K562 (cell line): ENCODE results near the gene TBC1D7. TPM values are rescaled to one million over a fixed set of nuclear protein-coding genes. Genes with fewer than 3 reads are reported as not detected.

ENCODE experiments used
- CBX5 ChIP-seq: IDR thresholded peaks from 2 replicates; pipeline ENCODE4 v1.6.1; 2014; ENCODE audit warnings: low read depth, borderline replicate concordance
- CXXC5 ChIP-seq: fragments of 250-450 bp; sonication (Bioruptor Pico); IDR thresholded peaks from 2 replicates; pipeline ENCODE4 v1.8.0; 2022; ENCODE audit warnings: inconsistent platforms, mild to moderate bottlenecking, moderate library complexity
- EWSR1 ChIP-seq: fragments of 450-650 bp; IDR thresholded peaks from 2 replicates; pipeline ENCODE4 v1.6.1; 2018; ENCODE audit warnings: borderline replicate concordance, mild to moderate bottlenecking, low read depth, moderate library complexity; ENCODE audit not compliant: partially characterized antibody
- GTF2A2 ChIP-seq: IDR thresholded peaks from 2 replicates; pipeline ENCODE4 v1.6.1; 2016; ENCODE audit warnings: mild to moderate bottlenecking, missing genetic modification characterization, missing compliant biosample characterization
- IRF1 ChIP-seq: sonication (generic); formaldehyde crosslinking; IDR thresholded peaks from 2 replicates; pipeline ENCODE4 v1.8.0; 2022; ENCODE audit warnings: missing genetic modification reagents, mild to moderate bottlenecking, borderline replicate concordance
- PURB ChIP-seq: sonication (generic); formaldehyde crosslinking; IDR thresholded peaks from 2 replicates; pipeline ENCODE4 v1.9.0; 2021; ENCODE audit warnings: low read depth, mild to moderate bottlenecking, missing genetic modification reagents
- RBFOX2 ChIP-seq: fragments of 200-400 bp; formaldehyde crosslinking; IDR thresholded peaks from 2 replicates; pipeline ENCODE4 v1.6.1; 2017; ENCODE audit warnings: low read depth, mild to moderate bottlenecking, low read length, moderate library complexity
- SMARCA5 ChIP-seq: fragments of 450-650 bp; IDR thresholded peaks from 2 replicates; pipeline ENCODE4 v1.6.1; 2016
- UBTF ChIP-seq, 2 experiments: IDR thresholded peaks; 2 replicates each; pipeline ENCODE4 v1.6.1; 2012; ENCODE audit warnings: improper control_type of control experiment in 2 of 2, low read depth in 2 of 2, low read length in 2 of 2, borderline replicate concordance in 1 of 2
- ZBTB40 ChIP-seq, 2 experiments: fragments of 450-650 bp in 1 of 2; sonication (generic) in 1 of 2; formaldehyde crosslinking in 1 of 2; IDR thresholded peaks; 2 replicates each; pipeline versions ENCODE4 v1.7.1 to v1.9.0; 2016 to 2022; ENCODE audit warnings: inconsistent platforms in 1 of 2, mild to moderate bottlenecking in 1 of 2, missing genetic modification reagents in 1 of 2
- ZNF444 ChIP-seq: fragments of 250-450 bp; sonication (Bioruptor Pico); IDR thresholded peaks from 2 replicates; pipeline ENCODE4 v1.4.0; 2020; ENCODE audit warnings: mild to moderate bottlenecking, moderate library complexity
- ZNF717 ChIP-seq: fragments of 250-450 bp; sonication (Bioruptor Pico); IDR thresholded peaks from 2 replicates; pipeline ENCODE4 v1.5.0; 2021
- ZNF785 ChIP-seq: fragments of 250-450 bp; sonication (Bioruptor Pico); IDR thresholded peaks from 2 replicates; pipeline ENCODE4 v1.4.0; 2020; ENCODE audit warnings: mild to moderate bottlenecking
- polyA plus RNA-seq, 8 experiments: library from polyadenylated mRNA; depleted of rRNA in 4 of 8; stranded (reverse) in 5 of 8; unstranded in 3 of 8; fragments of >200 nt; fragmentation: Nextera tagmentation in 2 of 8; fragmentation: Illumina TruSeq in 1 of 8; extraction: Ambion mirVana in 2 of 8; extraction: Trizol in 1 of 8; gene quantifications; 2 replicates each; pipeline versions ENCODE4 v1.2.1 to v1.2.3, GENCODE V29; 2011 to 2014; ENCODE audit warnings: inconsistent platforms in 1 of 8, missing spikeins in 1 of 8
- total RNA-seq, 7 experiments: library from RNA; depleted of rRNA in 6 of 7; stranded (reverse); fragments of >200 nt in 6 of 7; fragmentation: Illumina TruSeq in 2 of 7; extraction: Trizol in 2 of 7; gene quantifications; 2 replicates each; pipeline versions ENCODE4 v1.2.1 to v1.2.3, GENCODE V29; 2011 to 2021; ENCODE audit warnings: low replicate concordance in 1 of 7
- TF ChIP-seq, protein P1 (sequence below): fragments of 250-450 bp; sonication (Bioruptor Pico); IDR thresholded peaks from 2 replicates; pipeline ENCODE4 v1.5.1; 2021; ENCODE audit warnings: mild to moderate bottlenecking

The TBC1D7 gene
- total and polyA plus RNA-seq, 9 of the 15 experiments (the other 6 are each of a cell fraction or from before 2014, with no cell fraction given) = 49.4 to 107 (median 61.1) TPM

DNA sequence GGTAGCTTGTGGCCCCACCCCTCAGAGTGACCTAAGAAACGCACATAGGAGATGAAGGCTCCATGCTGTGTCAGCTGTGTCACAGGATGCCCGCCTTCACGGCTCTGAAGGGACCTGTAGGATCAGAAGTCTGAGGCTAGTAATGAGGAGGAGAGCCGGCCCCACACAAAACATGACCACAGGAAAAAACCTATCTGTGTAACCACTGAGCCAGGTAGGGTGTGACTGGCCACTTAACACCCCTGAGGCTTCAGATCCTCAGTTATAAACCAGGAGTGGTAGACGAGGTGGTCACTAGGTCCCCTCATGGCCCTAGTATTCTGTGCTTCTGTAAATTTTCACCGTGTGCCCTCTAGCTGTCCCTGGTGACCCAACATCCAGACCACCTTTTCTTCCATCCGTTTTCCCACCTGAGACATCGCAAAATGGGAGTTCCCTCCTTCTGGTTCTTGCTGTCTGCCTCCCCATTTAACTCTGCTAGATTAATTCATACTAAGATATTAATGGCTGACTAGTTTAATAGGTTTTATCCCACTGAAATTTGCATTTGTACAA, 52.8 kb downstream of the TBC1D7 start (continued):
- TF ChIP-seq ZBTB40 (IDR thresholded peaks at IDR 0.05) (peak; percentile 21; the same call in 1 of the 2 replicates), ZBTB40 (CRISPR knock-in tag; IDR thresholded peaks at IDR 0.05) (no peak), RBFOX2 (no peak), IRF1 (CRISPR knock-in tag) (no peak), ZNF444 (CRISPR knock-in tag) (no peak), SMARCA5 (no peak), CXXC5 (CRISPR knock-in tag) (no peak), ZNF785 (CRISPR knock-in tag) (no peak), GTF2A2 (tag) (no peak; the same call in 1 of the 2 replicates), CBX5 (no peak), UBTF (IDR thresholded peaks at IDR 0.05; ENCODE audit: borderline replicate concordance in 1 of 2, low read depth in 2 of 2, low read length in 2 of 2) (no peak), ZNF717 (no peak), EWSR1 (no peak), PURB (CRISPR knock-in tag) (no peak)
- TF ChIP-seq, protein P1, sequence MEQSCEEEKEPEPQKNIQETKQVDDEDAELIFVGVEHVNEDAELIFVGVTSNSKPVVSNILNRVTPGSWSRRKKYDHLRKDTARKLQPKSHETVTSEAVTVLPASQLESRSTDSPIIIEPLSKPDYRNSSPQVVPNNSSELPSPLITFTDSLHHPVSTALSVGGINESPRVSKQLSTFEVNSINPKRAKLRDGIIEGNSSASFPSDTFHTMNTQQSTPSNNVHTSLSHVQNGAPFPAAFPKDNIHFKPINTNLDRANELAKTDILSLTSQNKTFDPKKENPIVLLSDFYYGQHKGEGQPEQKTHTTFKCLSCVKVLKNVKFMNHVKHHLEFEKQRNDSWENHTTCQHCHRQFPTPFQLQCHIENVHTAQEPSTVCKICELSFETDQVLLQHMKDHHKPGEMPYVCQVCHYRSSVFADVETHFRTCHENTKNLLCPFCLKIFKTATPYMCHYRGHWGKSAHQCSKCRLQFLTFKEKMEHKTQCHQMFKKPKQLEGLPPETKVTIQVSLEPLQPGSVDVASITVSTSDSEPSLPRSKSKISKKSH = no peak
